Hematopoietic multipotent progenitor cell treated with erythropoietin and hydrocortisone succinate and interleukin-3 and kit ligand, for 8 days (in vitro differentiated cells): ENCODE measurements around the gene KRT84.
A peak's percentile ranks its signal among the peaks of the same experiment; 100 is the strongest.

Experiments used
- DNase-seq: peaks from one replicate; pipeline ENCODE4 v3.0.0-alpha.2; 2015

Gene KRT84

GRCh38 chr12:52338241-52338960 is 47.1 kb downstream of the KRT84 start:
- DNase-seq, result peak; percentile 6

GRCh38 chr12:52337054-52337453 is 48.4 kb downstream of the KRT84 start:
- no peak for DNase-seq

GRCh38 chr12:52336641-52337040 is 48.8 kb downstream of the KRT84 start:
- DNase-seq, result no peak

- peak; percentile 19 for DNase-seq
Measured at GRCh38 chr12:52335598-52336262, 49.7 kb downstream of the KRT84 start.

GRCh38 chr12:52334185-52334584 is 51.3 kb downstream of the KRT84 start:
- no peak for DNase-seq

- no peak for DNase-seq
Measured at GRCh38 chr12:52333321-52333720, 52.1 kb downstream of the KRT84 start.

GRCh38 chr12:52332381-52332780 is 53.1 kb downstream of the KRT84 start:
- DNase-seq, result no peak

GRCh38 chr12:52331833-52332232 is 53.6 kb downstream of the KRT84 start:
- no peak for DNase-seq

- no peak for DNase-seq
Measured at GRCh38 chr12:52331039-52331438, 54.4 kb downstream of the KRT84 start.

- no peak for DNase-seq
Measured at GRCh38 chr12:52327830-52328500, 57.5 kb downstream of the KRT84 start.
